HEK293 (cell line): ENCODE measurements around the gene MAP3K5.
"Not testable (repeated sequence)": the region's sequence is repeated elsewhere in the genome, so short reads cannot be mapped to it uniquely, and the experiment has no call there.

Experiments used
- CTCF ChIA-PET: fragments of 350-600 bp; formaldehyde crosslinking; extraction: SDS; loops from one replicate; lab custom pipeline; 2021; ENCODE audit warnings: antibody characterized with exemption; lab: Yijun Ruan, JAX
- POLR2A ChIA-PET: fragments of 300-600 bp; formaldehyde crosslinking; extraction: SDS; loops from one replicate; lab custom pipeline; 2020; ENCODE audit warnings: antibody characterized with exemption, inconsistent platforms; lab: Yijun Ruan, JAX
- H3K27ac ChIP-seq: fragments of 200-500 bp; sonication (Bioruptor generic); 2 replicates; pipeline ENCODE4 v1.5.1; 2014; ENCODE audit warnings: low read depth, low read length, control low read depth, inconsistent platforms; ENCODE audit errors: extremely low read depth
- H3K36me3 ChIP-seq, 2 experiments: fragments of 200-500 bp in 1 of 2; sonication (Bioruptor generic) in 1 of 2; 1 replicate in 1 of 2; 2 replicates in 1 of 2; pipeline ENCODE4 v1.5.1; 2014 to 2017; ENCODE audit warnings: inconsistent platforms in 2 of 2, low read length in 2 of 2; ENCODE audit not compliant: control insufficient read depth in 2 of 2, insufficient read depth in 1 of 2
- H3K4me1 ChIP-seq: fragments of 200-500 bp; sonication (Bioruptor generic); 2 replicates; pipeline ENCODE4 v1.5.1; 2014; ENCODE audit warnings: mild to moderate bottlenecking, low read length, inconsistent platforms; ENCODE audit not compliant: control insufficient read depth, insufficient read depth
- H3K4me3 ChIP-seq: 2 replicates; pipeline ENCODE4 v1.5.1; 2011; ENCODE audit warnings: low read depth, mild to moderate bottlenecking, control low read depth, low read length, moderate library complexity
- H3K9me3 ChIP-seq: fragments of 200-500 bp; sonication (Bioruptor generic); 2 replicates; pipeline ENCODE4 v1.5.1; 2014; ENCODE audit warnings: low read depth, low read length, inconsistent platforms; ENCODE audit not compliant: control insufficient read depth, insufficient read depth
- BCL11B ChIP-seq: fragments of 450-650 bp; formaldehyde crosslinking; IDR thresholded peaks from 2 replicates; pipeline ENCODE4 v1.5.1; 2016; ENCODE audit warnings: low read depth, missing biosample characterization, missing genetic modification characterization
- EGR2 ChIP-seq: fragments of 450-650 bp; formaldehyde crosslinking; IDR thresholded peaks from 2 replicates; pipeline ENCODE4 v1.5.1; 2016; ENCODE audit warnings: low read depth, missing biosample characterization, missing genetic modification characterization
- SCRT2 ChIP-seq: fragments of 450-650 bp; formaldehyde crosslinking; IDR thresholded peaks from 2 replicates; pipeline ENCODE4 v1.5.1; 2016; ENCODE audit warnings: missing biosample characterization, missing genetic modification characterization
- SP7 ChIP-seq: fragments of 450-650 bp; formaldehyde crosslinking; IDR thresholded peaks from 2 replicates; pipeline ENCODE4 v1.5.1; 2016; ENCODE audit warnings: missing biosample characterization, missing genetic modification characterization
- ZFHX2 ChIP-seq: fragments of 450-650 bp; formaldehyde crosslinking; conservative IDR thresholded peaks from 2 replicates; pipeline ENCODE4 v1.5.1; 2016; ENCODE audit warnings: missing biosample characterization, missing genetic modification characterization
- ZFP41 ChIP-seq: fragments of 450-650 bp; formaldehyde crosslinking; IDR thresholded peaks from 2 replicates; pipeline ENCODE4 v1.5.1; 2016; ENCODE audit warnings: missing biosample characterization, missing genetic modification characterization, borderline replicate concordance
- ZFP69B ChIP-seq: fragments of 450-650 bp; formaldehyde crosslinking; IDR thresholded peaks from 2 replicates; pipeline ENCODE4 v1.5.1; 2016; ENCODE audit warnings: missing biosample characterization, missing genetic modification characterization
- ZNF114 ChIP-seq: fragments of 450-650 bp; formaldehyde crosslinking; IDR thresholded peaks from 2 replicates; pipeline ENCODE4 v1.5.0; 2017; ENCODE audit warnings: missing biosample characterization, missing genetic modification characterization
- ZNF24 ChIP-seq: fragments of 450-650 bp; formaldehyde crosslinking; IDR thresholded peaks from 2 replicates; pipeline ENCODE4 v1.5.1; 2016; ENCODE audit warnings: missing biosample characterization, missing genetic modification characterization
- ZNF280C ChIP-seq: fragments of 450-650 bp; formaldehyde crosslinking; IDR thresholded peaks from 2 replicates; pipeline ENCODE4 v1.5.1; 2016; ENCODE audit warnings: missing biosample characterization, missing genetic modification characterization
- ZNF549 ChIP-seq: fragments of 450-650 bp; IDR thresholded peaks from 2 replicates; pipeline ENCODE4 v1.5.1; 2018; ENCODE audit warnings: missing biosample characterization, missing genetic modification characterization, mild to moderate bottlenecking, inconsistent platforms, moderate library complexity
- ZNF555 ChIP-seq: fragments of 450-650 bp; formaldehyde crosslinking; conservative IDR thresholded peaks from 2 replicates; pipeline ENCODE4 v1.5.1; 2017; ENCODE audit warnings: missing biosample characterization, mild to moderate bottlenecking, missing genetic modification characterization, inconsistent platforms
- ZNF561 ChIP-seq: fragments of 450-650 bp; IDR thresholded peaks from 2 replicates; pipeline ENCODE4 v1.5.1; 2018; ENCODE audit warnings: missing biosample characterization, missing genetic modification characterization, borderline replicate concordance
- ZNF837 ChIP-seq: fragments of 450-650 bp; formaldehyde crosslinking; IDR thresholded peaks from 2 replicates; pipeline ENCODE4 v1.5.1; 2016; ENCODE audit warnings: missing biosample characterization, missing genetic modification characterization
- ZSCAN4 ChIP-seq: fragments of 450-650 bp; formaldehyde crosslinking; IDR thresholded peaks from 2 replicates; pipeline ENCODE4 v1.5.1; 2017; ENCODE audit warnings: missing biosample characterization, missing genetic modification characterization
- TF ChIP-seq, protein P1 (sequence below): fragments of 450-650 bp; formaldehyde crosslinking; optimal IDR thresholded peaks from 2 replicates; pipeline ENCODE3; 2016; ENCODE audit warnings: missing biosample characterization, mild to moderate bottlenecking, missing genetic modification characterization
- TF ChIP-seq, protein P2 (sequence below): fragments of 450-650 bp; formaldehyde crosslinking; IDR thresholded peaks from 2 replicates; pipeline ENCODE4 v1.5.1; 2016; ENCODE audit warnings: missing biosample characterization, missing genetic modification characterization
- TF ChIP-seq, protein P3 (sequence below): fragments of 450-650 bp; formaldehyde crosslinking; IDR thresholded peaks from 2 replicates; pipeline ENCODE4 v1.5.1; 2016; ENCODE audit warnings: missing biosample characterization, missing genetic modification characterization

The MAP3K5 gene

GRCh38 chr6:136586295-136586694, 206.0 kb downstream of the MAP3K5 start (continued):
- TF ChIP-seq ZSCAN4 (tag by site-specific recombination) (0 out of 2 replicates have a peak, but pooled peaks have one; percentile 15), ZNF549 (tag by site-specific recombination) (no peak), ZNF837 (tag by site-specific recombination) (no peak), SCRT2 (tag by site-specific recombination) (peak; percentile 67), ZFP41 (no peak), ZNF555 (tag by site-specific recombination) (no peak), ZFP69B (tag by site-specific recombination) (no peak), SP7 (no peak), ZNF24 (tag by site-specific recombination) (no peak), ZNF280C (tag by site-specific recombination) (no peak), ZNF561 (tag by site-specific recombination) (no peak), ZNF114 (tag by site-specific recombination) (no peak), EGR2 (tag by site-specific recombination) (no peak), BCL11B (tag by site-specific recombination) (no peak)
- TF ChIP-seq, protein P1, sequence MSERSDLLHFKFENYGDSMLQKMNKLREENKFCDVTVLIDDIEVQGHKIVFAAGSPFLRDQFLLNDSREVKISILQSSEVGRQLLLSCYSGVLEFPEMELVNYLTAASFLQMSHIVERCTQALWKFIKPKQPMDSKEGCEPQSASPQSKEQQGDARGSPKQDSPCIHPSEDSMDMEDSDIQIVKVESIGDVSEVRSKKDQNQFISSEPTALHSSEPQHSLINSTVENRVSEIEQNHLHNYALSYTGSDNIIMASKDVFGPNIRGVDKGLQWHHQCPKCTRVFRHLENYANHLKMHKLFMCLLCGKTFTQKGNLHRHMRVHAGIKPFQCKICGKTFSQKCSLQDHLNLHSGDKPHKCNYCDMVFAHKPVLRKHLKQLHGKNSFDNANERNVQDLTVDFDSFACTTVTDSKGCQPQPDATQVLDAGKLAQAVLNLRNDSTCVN = no peak
- TF ChIP-seq, protein P2, sequence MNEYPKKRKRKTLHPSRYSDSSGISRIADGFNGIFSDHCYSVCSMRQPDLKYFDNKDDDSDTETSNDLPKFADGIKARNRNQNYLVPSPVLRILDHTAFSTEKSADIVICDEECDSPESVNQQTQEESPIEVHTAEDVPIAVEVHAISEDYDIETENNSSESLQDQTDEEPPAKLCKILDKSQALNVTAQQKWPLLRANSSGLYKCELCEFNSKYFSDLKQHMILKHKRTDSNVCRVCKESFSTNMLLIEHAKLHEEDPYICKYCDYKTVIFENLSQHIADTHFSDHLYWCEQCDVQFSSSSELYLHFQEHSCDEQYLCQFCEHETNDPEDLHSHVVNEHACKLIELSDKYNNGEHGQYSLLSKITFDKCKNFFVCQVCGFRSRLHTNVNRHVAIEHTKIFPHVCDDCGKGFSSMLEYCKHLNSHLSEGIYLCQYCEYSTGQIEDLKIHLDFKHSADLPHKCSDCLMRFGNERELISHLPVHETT (tag by site-specific recombination) = no peak
- TF ChIP-seq, protein P3, sequence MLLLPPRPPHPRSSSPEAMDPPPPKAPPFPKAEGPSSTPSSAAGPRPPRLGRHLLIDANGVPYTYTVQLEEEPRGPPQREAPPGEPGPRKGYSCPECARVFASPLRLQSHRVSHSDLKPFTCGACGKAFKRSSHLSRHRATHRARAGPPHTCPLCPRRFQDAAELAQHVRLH (tag by site-specific recombination) = no peak
- TF ChIP-seq, all 188 proteins: peak for 9

DNA sequence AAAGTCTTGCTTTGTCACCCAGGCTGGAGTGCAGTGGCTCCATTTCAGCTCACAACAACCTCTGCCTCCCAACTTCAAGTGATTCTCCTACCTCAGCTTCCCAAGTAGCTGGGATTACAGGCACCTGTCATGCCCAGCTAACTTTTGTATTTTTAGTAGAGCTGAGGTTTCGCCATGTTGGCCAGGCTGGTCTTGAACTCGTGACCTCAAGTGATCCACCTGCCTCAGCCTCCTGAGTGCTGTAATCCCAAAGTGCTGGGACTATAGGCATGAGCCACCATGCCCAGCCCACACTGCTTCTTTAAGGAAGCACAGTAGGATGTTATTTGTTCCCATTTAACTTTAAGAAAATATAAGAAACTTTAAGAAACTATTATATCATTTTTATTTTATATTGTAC, 206.8 kb downstream of the MAP3K5 start:
- H3K9me3 ChIP-seq, H3K27ac ChIP-seq, POLR2A ChIA-PET, H3K4me1 ChIP-seq, H3K4me3 ChIP-seq: not testable (repeated sequence)
- peaks cover 4 to 23% of the 10 kb centered on the region in 2 experiments; a peak in 2 of 3 replicates for H3K36me3 ChIP-seq
- CTCF ChIA-PET = interaction anchor here (0.6 to 1.5 kb wide), 3 partner anchors 203 to 419 kb away, joined by 3 read pairs; no protein-coding TSS in a partner anchor

- CTCF ChIA-PET = interaction anchor here (0.6 to 1.5 kb wide), 10 partner anchors 10 to 1585 kb away, joined by 3 to 11 read pairs (median 3); partner anchors contain the start of gene MAP3K5
- H3K4me3 ChIP-seq, POLR2A ChIA-PET, H3K9me3 ChIP-seq, H3K27ac ChIP-seq, H3K4me1 ChIP-seq: not testable (repeated sequence)
- peak; percentile 32 for TF ChIP-seq ZFHX2 (tag by site-specific recombination)
- peaks cover 0 to 27% of the 10 kb centered on the region in 2 experiments; a peak in 2 of 3 replicates for H3K36me3 ChIP-seq
Measured at GRCh38 chr6:136584290-136584689, 208.0 kb downstream of the MAP3K5 start.
